Fibroblast of peridontal ligament (primary cell): Measurements from ENCODE around the gene RNF168.
"Not testable (repeated sequence)": the region's sequence is repeated elsewhere in the genome, so short reads cannot be mapped to it uniquely, and the experiment has no call there.

Experiments used
- DNase-seq: peaks from one replicate; pipeline ENCODE4 v3.0.0-alpha.2; 2010; ENCODE audit errors: extremely low read depth

RNF168 gene

GRCh38 chr3:196503196-196504076, at the start of gene RNF168:
Gene RNF168 (minus strand): TSS chr3:196503768. CDS start chr3:196503173, 595 bp downstream.
- peak; percentile 90 for DNase-seq

- no peak for DNase-seq
Observed at GRCh38 chr3:196552253-196552652, 48.7 kb upstream of the RNF168 start.

GRCh38 chr3:196550172-196550571, 46.6 kb upstream of the RNF168 start:
- DNase-seq, result not testable (repeated sequence)

GRCh38 chr3:196549312-196549711, 45.7 kb upstream of the RNF168 start:
- DNase-seq, result not testable (repeated sequence)

GRCh38 chr3:196547067-196547466, 43.5 kb upstream of the RNF168 start:
- no peak for DNase-seq

- DNase-seq, result no peak
Observed at GRCh38 chr3:196546537-196546936, 43.0 kb upstream of the RNF168 start.

- no peak for DNase-seq
Observed at GRCh38 chr3:196544491-196544992, 41.0 kb upstream of the RNF168 start.

GRCh38 chr3:196541684-196542445, 38.3 kb upstream of the RNF168 start:
- no peak for DNase-seq

- DNase-seq, result peak; percentile 41
Observed at GRCh38 chr3:196537319-196537984, 33.9 kb upstream of the RNF168 start.

GRCh38 chr3:196533260-196533681, 29.7 kb upstream of the RNF168 start:
- DNase-seq, result no peak

GRCh38 chr3:196531418-196531817, 27.9 kb upstream of the RNF168 start:
- no peak for DNase-seq

GRCh38 chr3:196528639-196529233, 25.2 kb upstream of the RNF168 start:
- peak; percentile 50 for DNase-seq

- no peak for DNase-seq
Observed at GRCh38 chr3:196525141-196525540, 21.6 kb upstream of the RNF168 start.

- no peak for DNase-seq
Observed at GRCh38 chr3:196524527-196524926, 21.0 kb upstream of the RNF168 start.

- DNase-seq, result no peak
Observed at GRCh38 chr3:196523841-196524240, 20.3 kb upstream of the RNF168 start.

GRCh38 chr3:196521291-196521690, 17.7 kb upstream of the RNF168 start:
- not testable (repeated sequence) for DNase-seq

- DNase-seq, result no peak
Observed at GRCh38 chr3:196519718-196520082, 16.1 kb upstream of the RNF168 start.

- peak; percentile 81 for DNase-seq
Observed at GRCh38 chr3:196518966-196519717, 15.6 kb upstream of the RNF168 start.

- DNase-seq, result no peak
Observed at GRCh38 chr3:196517919-196518318, 14.4 kb upstream of the RNF168 start.

GRCh38 chr3:196517162-196517800, 13.7 kb upstream of the RNF168 start:
- DNase-seq, result no peak
